Stomach (tissue), 9 donors: ENCODE measurements around the gene GUK1. TPM values are rescaled to one million over a fixed set of nuclear protein-coding genes. Genes with fewer than 3 reads are reported as not detected.

Experiments
- DNase-seq, 2 donors: peaks; one replicate each; pipeline versions ENCODE4 v3.0.0 to v3.0.0-alpha.2; 2013 to 2019
- H3K27ac ChIP-seq, 5 donors: fragments of 200-600 bp in 4 of 5; sonication (generic) in 4 of 5; one replicate each; pipeline ENCODE4 v1.5.1; 2013 to 2019; ENCODE audit warnings: mild to moderate bottlenecking in 1 of 5, moderate library complexity in 1 of 5
- H3K27me3 ChIP-seq, 3 donors: fragments of 200-600 bp; sonication (generic); one replicate each; pipeline ENCODE4 v1.5.1; 2017 to 2019; ENCODE audit warnings: mixed run types in 1 of 3
- H3K36me3 ChIP-seq, 4 donors: fragments of 200-600 bp; sonication (generic); 1 replicate in 3 of 4; 2 replicates in 1 of 4; pipeline ENCODE4 v1.5.1; 2016 to 2019
- H3K4me1 ChIP-seq, 4 donors: fragments of 200-600 bp; sonication (generic); one replicate each; pipeline ENCODE4 v1.5.1; 2016 to 2019
- H3K4me3 ChIP-seq, 4 donors: fragments of 200-600 bp; sonication (generic) in 3 of 4; one replicate each; pipeline ENCODE4 v1.5.1; 2016 to 2019; ENCODE audit warnings: mild to moderate bottlenecking in 1 of 4
- H3K9me3 ChIP-seq, 4 donors: fragments of 200-600 bp; sonication (generic); one replicate each; pipeline ENCODE4 v1.5.1; 2016 to 2019
- CTCF ChIP-seq, 7 experiments: fragments of 450-650 bp in 4 of 7; fragments of 200-600 bp in 3 of 7; sonication (generic) in 3 of 7; IDR thresholded peaks; one replicate each; pipeline ENCODE4 v1.5.1; 2016 to 2019; ENCODE audit warnings: antibody characterized with exemption in 7 of 7, control low read depth in 2 of 7, mild to moderate bottlenecking in 1 of 7
- EP300 ChIP-seq: sonication (generic); formaldehyde crosslinking; IDR thresholded peaks from one replicate; pipeline ENCODE4 v1.6.1; 2017; ENCODE audit warnings: antibody characterized with exemption
- POLR2A ChIP-seq, 4 donors: fragments of 450-650 bp; IDR thresholded peaks; one replicate each; pipeline ENCODE4 v1.6.1; 2016; ENCODE audit warnings: antibody characterized with exemption in 4 of 4, control low read depth in 2 of 4, mild to moderate bottlenecking in 1 of 4, moderate library complexity in 1 of 4
- POLR2AphosphoS5 ChIP-seq, 3 donors: sonication (generic); formaldehyde crosslinking; IDR thresholded peaks; one replicate each; pipeline ENCODE4 v1.6.1; 2016; ENCODE audit warnings: antibody characterized with exemption in 3 of 3
- WGBS, 5 donors: extraction: QIAGEN DNeasy Blood & Tissue Kit in 3 of 5; methylation state at CpG; one replicate each; pipeline versions ENCODE4 v1.1.5 to v1.1.7; 2013 to 2018; 5-methylcytosine and 5-hydroxymethylcytosine counted together
- intact Hi-C: fragments of 100-400 bp; cut with DNase I; formaldehyde crosslinking; loops from one replicate; pipeline ENCODE4 v1.15.1; 2023; ENCODE audit warnings: low total_unique reads
- polyA plus RNA-seq, 3 donors: library from polyadenylated mRNA; stranded (reverse); fragments of 200-250 nt; gene quantifications; one replicate each; pipeline ENCODE4 v1.2.3, GENCODE V29; 2013
- total RNA-seq, 5 donors: library from RNA; depleted of rRNA; stranded (reverse); fragments of >200 nt; gene quantifications; one replicate each; pipeline versions ENCODE4 v1.1.0 to v1.2.3, GENCODE V29; 2014 to 2016
- donor health status: healthy with polysubstance abuse.
- donor health status: Bipolar disorder and iron deficiency.
- donor health status: healthy.

The GUK1 gene
- total and polyA plus RNA-seq, 8 donors: 179 to 613 (median 282) TPM

GRCh38 chr1:228162286-228163006 is 22.4 kb downstream of the GUK1 start:
- Histone ChIP-seq H3K27ac (peak overlapping the region; percentile 13 to 100 (median 72)), H3K4me1 (peaks cover 23 to 51% (median 40%) of the 10 kb centered on the region in 4 donors), H3K9me3 (no peaks in the 10 kb centered on the region), H3K36me3 (no peaks in the 10 kb centered on the region), H3K27me3 (peaks cover 0 to 16% (median 10%) of the 10 kb centered on the region in 3 donors), H3K4me3 (no peak overlapping the region)
- TF ChIP-seq POLR2AphosphoS5 (IDR thresholded peaks at IDR 0.05) (no peak), CTCF (IDR thresholded peaks at IDR 0.05) (no peak), EP300 (no peak), POLR2A (IDR thresholded peaks at IDR 0.05) (no peak)
- peak; percentile 37 to 76 for DNase-seq
- intact Hi-C loops: no loop called here
- 11 to 27% (median 19%) methylated on average over 12 to 14 of the region's 14 CpGs for WGBS, 5 donors

GRCh38 chr1:228163007-228163753 is 23.1 kb downstream of the GUK1 start:
- H3K36me3 ChIP-seq: peaks cover 0 to 5% (median 1%) of the 10 kb centered on the region in 4 donors
- 32 to 47% (median 41%) methylated on average over 12 to 30 of the region's 30 CpGs for WGBS, 5 donors
- DNase-seq: peak; percentile 43 to 90
- TF ChIP-seq CTCF (IDR thresholded peaks at IDR 0.05): no peak
- peak in 2 of 3 donors; percentile 5 to 13 for TF ChIP-seq POLR2AphosphoS5 (IDR thresholded peaks at IDR 0.05)
- H3K27me3 ChIP-seq: peaks cover 0 to 16% (median 10%) of the 10 kb centered on the region in 3 donors
- H3K9me3 ChIP-seq: no peaks in the 10 kb centered on the region
- peak overlapping the region; percentile 13 to 100 (median 72) for H3K27ac ChIP-seq
- intact Hi-C loops: no loop called here
- no peak overlapping the region for H3K4me3 ChIP-seq
- peaks cover 23 to 53% (median 38%) of the 10 kb centered on the region in 4 donors for H3K4me1 ChIP-seq

GRCh38 chr1:228163776-228164519 is 23.9 kb downstream of the GUK1 start:
- H3K4me3 ChIP-seq: no peak overlapping the region
- peaks cover 0 to 16% (median 10%) of the 10 kb centered on the region in 3 donors for H3K27me3 ChIP-seq
- no peak for TF ChIP-seq POLR2AphosphoS5 (IDR thresholded peaks at IDR 0.05)
- no peak for TF ChIP-seq EP300
- intact Hi-C loops: no loop called here
- H3K36me3 ChIP-seq: peaks cover 0 to 11% (median 4%) of the 10 kb centered on the region in 4 donors
- WGBS, 5 donors: 87 to 97% (median 93%) methylated on average over 10 of the region's 10 CpGs
- no peak for DNase-seq
- peak overlapping the region in 4 of 5 donors; percentile 52 to 100 (median 84) for H3K27ac ChIP-seq
- no peaks in the 10 kb centered on the region for H3K9me3 ChIP-seq
- H3K4me1 ChIP-seq: peaks cover 23 to 55% (median 38%) of the 10 kb centered on the region in 4 donors

GRCh38 chr1:228164561-228165371 is 24.7 kb downstream of the GUK1 start:
- Histone ChIP-seq H3K27me3 (peaks cover 0 to 16% (median 10%) of the 10 kb centered on the region in 3 donors), H3K4me1 (peaks cover 23 to 54% (median 38%) of the 10 kb centered on the region in 4 donors), H3K4me3 (peak overlapping the region; percentile 51 to 91 (median 65)), H3K36me3 (peaks cover 0 to 14% (median 4%) of the 10 kb centered on the region in 4 donors), H3K27ac (peak overlapping the region; percentile 81 to 100 (median 99)), H3K9me3 (no peaks in the 10 kb centered on the region)
- no peak for TF ChIP-seq CTCF (IDR thresholded peaks at IDR 0.05)
- TF ChIP-seq POLR2A (IDR thresholded peaks at IDR 0.05): no peak
- TF ChIP-seq EP300: no peak
- no peak for TF ChIP-seq POLR2AphosphoS5 (IDR thresholded peaks at IDR 0.05)
- intact Hi-C loops: no loop called here
- DNase-seq: no peak
- 46 to 54% (median 49%) methylated on average over 20 of the region's 20 CpGs for WGBS, 5 donors
